Stimulated activated naive CD4-positive, alpha-beta T cell (primary cell): Measurements from ENCODE around the gene NTM.
"Not testable (repeated sequence)": the region's sequence is repeated elsewhere in the genome, so short reads cannot be mapped to it uniquely, and the experiment has no call there.

ENCODE experiments used
- DNase-seq, 6 experiments: peaks; one replicate each; lab custom pipeline; 2025; lab: John Stamatoyannopoulos, UW

Gene NTM

GRCh38 chr11:131668500-131669400 lies 298.3 kb downstream of the NTM start:
- no peak for DNase-seq

- DNase-seq: no peak
Measured at GRCh38 chr11:131669401-131669780, 299.0 kb downstream of the NTM start.

- no peak for DNase-seq
Measured at GRCh38 chr11:131670876-131671275, 300.5 kb downstream of the NTM start.

- DNase-seq: no peak
Measured at GRCh38 chr11:131671320-131671719, 300.9 kb downstream of the NTM start.

GRCh38 chr11:131671734-131672133 lies 301.3 kb downstream of the NTM start:
- no peak for DNase-seq

- DNase-seq: no peak
Measured at GRCh38 chr11:131672191-131672590, 301.8 kb downstream of the NTM start.

- DNase-seq: no peak
Measured at GRCh38 chr11:131674051-131674755, 303.8 kb downstream of the NTM start.

GRCh38 chr11:131675121-131675888 lies 304.9 kb downstream of the NTM start:
- DNase-seq: no peak

- DNase-seq: no peak
Measured at GRCh38 chr11:131677828-131678470, 307.5 kb downstream of the NTM start.

GRCh38 chr11:131678658-131679340 lies 308.4 kb downstream of the NTM start:
- DNase-seq: no peak

- not testable (repeated sequence) for DNase-seq
Measured at GRCh38 chr11:131680448-131680847, 310.0 kb downstream of the NTM start.

- DNase-seq: no peak
Measured at GRCh38 chr11:131681920-131682319, 311.5 kb downstream of the NTM start.

- DNase-seq: no peak
Measured at GRCh38 chr11:131682373-131683015, 312.1 kb downstream of the NTM start.

- no peak for DNase-seq
Measured at GRCh38 chr11:131683131-131683530, 312.7 kb downstream of the NTM start.

GRCh38 chr11:131683666-131684065 lies 313.3 kb downstream of the NTM start:
- DNase-seq: no peak

- DNase-seq: no peak
Measured at GRCh38 chr11:131684111-131685060, 314.0 kb downstream of the NTM start.

- DNase-seq: no peak
Measured at GRCh38 chr11:131685206-131685605, 314.8 kb downstream of the NTM start.

- no peak for DNase-seq
Measured at GRCh38 chr11:131685906-131686305, 315.5 kb downstream of the NTM start.

GRCh38 chr11:131686836-131687235 lies 316.4 kb downstream of the NTM start:
- DNase-seq: no peak
